Liver (tissue), 9 donors: ENCODE results near the gene CTDSP2. TPM values are rescaled to one million over a fixed set of nuclear protein-coding genes. Genes with fewer than 3 reads are reported as not detected.

Experiments used
- DNase-seq: peaks from one replicate; pipeline ENCODE4 v3.0.0-alpha.2; 2017; ENCODE audit warnings: low spot score
- H3K27ac ChIP-seq, 2 donors: one replicate each; pipeline ENCODE4 v1.7.0; 2013; ENCODE audit warnings: inconsistent platforms in 2 of 2, low read length in 2 of 2, control low read depth in 1 of 2, low read depth in 1 of 2, mild to moderate bottlenecking in 1 of 2
- H3K27me3 ChIP-seq, 4 donors: one replicate each; pipeline versions ENCODE4 v1.6.1 to v1.7.0; 2013; ENCODE audit warnings: low read length in 3 of 4, inconsistent platforms in 1 of 4, mild to moderate bottlenecking in 1 of 4, moderate library complexity in 1 of 4; ENCODE audit not compliant: control insufficient read depth in 4 of 4, insufficient read depth in 4 of 4
- H3K36me3 ChIP-seq, 4 donors: one replicate each; pipeline versions ENCODE4 v1.6.1 to v1.7.0; 2013; ENCODE audit warnings: low read length in 3 of 4, mild to moderate bottlenecking in 3 of 4, low read depth in 1 of 4, moderate library complexity in 1 of 4; ENCODE audit not compliant: control insufficient read depth in 4 of 4, insufficient read depth in 3 of 4
- H3K4me1 ChIP-seq, 4 donors: one replicate each; pipeline versions ENCODE4 v1.6.1 to v1.7.0; 2013; ENCODE audit warnings: low read length in 3 of 4, mild to moderate bottlenecking in 3 of 4, moderate library complexity in 1 of 4; ENCODE audit not compliant: control insufficient read depth in 4 of 4, insufficient read depth in 4 of 4
- H3K4me3 ChIP-seq, 3 donors: one replicate each; pipeline versions ENCODE4 v1.6.1 to v1.7.0; 2013; ENCODE audit warnings: low read length in 3 of 3, control low read depth in 1 of 3, low read depth in 1 of 3, mild to moderate bottlenecking in 1 of 3
- H3K9ac ChIP-seq, 2 donors: one replicate each; pipeline ENCODE4 v1.7.0; 2013; ENCODE audit warnings: low read length in 2 of 2, mild to moderate bottlenecking in 2 of 2, moderate library complexity in 2 of 2, control low read depth in 1 of 2, low read depth in 1 of 2
- H3K9me3 ChIP-seq, 4 donors: one replicate each; pipeline versions ENCODE4 v1.6.1 to v1.7.0; 2013; ENCODE audit warnings: low read length in 3 of 4; ENCODE audit not compliant: control insufficient read depth in 4 of 4
- EGR1 ChIP-seq, 2 donors: IDR thresholded peaks; 2 replicates each; pipeline ENCODE4 v1.6.1; 2016 to 2018; ENCODE audit warnings: antibody characterized with exemption in 2 of 2, low read depth in 2 of 2
- FOXA1 ChIP-seq: IDR thresholded peaks from 2 replicates; pipeline ENCODE4 v1.6.1; 2016; ENCODE audit warnings: antibody characterized with exemption
- GABPA ChIP-seq, 2 donors: IDR thresholded peaks in 1 of 2; conservative IDR thresholded peaks in 1 of 2; 2 replicates each; pipeline ENCODE4 v1.6.1; 2016; ENCODE audit warnings: antibody characterized with exemption in 2 of 2, mild to moderate bottlenecking in 1 of 2, moderate library complexity in 1 of 2
- HNF4A ChIP-seq, 2 donors: conservative IDR thresholded peaks; 2 replicates each; pipeline ENCODE4 v1.6.1; 2016; ENCODE audit warnings: antibody characterized with exemption in 2 of 2, mild to moderate bottlenecking in 2 of 2
- JUND ChIP-seq, 2 donors: IDR thresholded peaks; 2 replicates each; pipeline ENCODE4 v1.6.1; 2016; ENCODE audit warnings: antibody characterized with exemption in 2 of 2
- MAX ChIP-seq: IDR thresholded peaks from 2 replicates; pipeline ENCODE4 v1.6.1; 2016; ENCODE audit warnings: antibody characterized with exemption
- NR2F2 ChIP-seq: IDR thresholded peaks from 2 replicates; pipeline ENCODE4 v1.6.1; 2016; ENCODE audit warnings: antibody characterized with exemption
- RAD21 ChIP-seq, 2 donors: IDR thresholded peaks; 2 replicates each; pipeline ENCODE4 v1.6.1; 2016; ENCODE audit warnings: antibody characterized with exemption in 2 of 2, mild to moderate bottlenecking in 2 of 2
- RXRA ChIP-seq, 2 donors: IDR thresholded peaks; 2 replicates each; pipeline ENCODE4 v1.6.1; 2017 to 2018; ENCODE audit warnings: antibody characterized with exemption in 2 of 2, mild to moderate bottlenecking in 1 of 2
- SP1 ChIP-seq: IDR thresholded peaks from 2 replicates; pipeline ENCODE4 v1.6.1; 2018; ENCODE audit warnings: antibody characterized with exemption, mild to moderate bottlenecking
- YY1 ChIP-seq: IDR thresholded peaks from 2 replicates; pipeline ENCODE4 v1.6.1; 2016; ENCODE audit warnings: antibody characterized with exemption, mild to moderate bottlenecking
- ZBTB33 ChIP-seq: IDR thresholded peaks from 2 replicates; pipeline ENCODE4 v1.6.1; 2016; ENCODE audit warnings: antibody characterized with exemption
- WGBS: extraction: QIAGEN DNeasy Blood & Tissue Kit; methylation state at CpG from one replicate; pipeline ENCODE4 v1.1.7; 2013; 5-methylcytosine and 5-hydroxymethylcytosine counted together
- polyA plus RNA-seq, 2 donors: library from polyadenylated mRNA; stranded (reverse) in 1 of 2; unstranded in 1 of 2; fragments of 200-250 nt in 1 of 2; fragments of >200 nt in 1 of 2; fragmentation: Nextera tagmentation in 1 of 2; extraction: Ambion mirVana in 1 of 2; gene quantifications; one replicate each; pipeline versions ENCODE4 v1.2.1 to v1.2.3, GENCODE V29; 2013 to 2015
- total RNA-seq, 2 donors: library from RNA; depleted of rRNA; stranded (reverse); fragments of >200 nt; gene quantifications; one replicate each; pipeline ENCODE4 v1.2.3, GENCODE V29; 2014
- TF ChIP-seq, protein P1 (sequence below): IDR thresholded peaks from 2 replicates; pipeline ENCODE4 v1.6.1; 2016; ENCODE audit warnings: antibody characterized with exemption
- TF ChIP-seq, protein P2 (sequence below): IDR thresholded peaks from 2 replicates; pipeline ENCODE4 v1.6.1; 2016; ENCODE audit warnings: antibody characterized with exemption, mild to moderate bottlenecking
- TF ChIP-seq, protein P3 (sequence below): fragments of 150-350 bp; IDR thresholded peaks from 2 replicates; pipeline ENCODE4 v1.5.1; 2017; ENCODE audit warnings: improper control_type of control experiment, low read depth, low read length; ENCODE audit not compliant: missing input control
- donor health status: healthy.
- donor health status: healthy.
- donor health status: healthy.
- donor health status: healthy.
- donor health status: healthy.

The CTDSP2 gene
- total and polyA plus RNA-seq, 4 donors = 20.1 to 60.9 (median 43.7) TPM

DNA sequence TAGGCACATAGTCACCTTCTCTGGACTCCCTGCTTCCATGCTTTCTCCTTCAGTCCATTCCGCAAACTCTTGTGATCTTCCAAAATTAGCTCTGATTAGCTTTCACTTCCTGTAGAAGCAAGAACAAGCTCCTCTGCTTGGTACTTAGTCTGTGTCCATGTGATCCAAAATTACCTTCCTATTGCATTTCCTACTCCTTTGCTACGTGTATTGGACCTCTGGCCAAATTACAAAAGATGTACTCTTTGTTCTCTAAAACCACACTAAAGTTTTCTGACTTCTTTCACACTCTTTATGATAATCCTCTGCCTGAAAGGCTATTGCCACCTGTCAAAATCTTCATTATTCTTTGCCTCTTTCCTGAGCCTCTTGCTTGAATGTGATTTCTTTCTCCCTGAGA is 64.7 kb downstream of the CTDSP2 start:
- Histone ChIP-seq H3K9ac (no peak overlapping the region), H3K27me3 (no peaks in the 10 kb centered on the region), H3K4me1 (peaks cover 0 to 19% (median 15%) of the 10 kb centered on the region in 4 donors), H3K9me3 (no peaks in the 10 kb centered on the region), H3K4me3 (no peak overlapping the region), H3K36me3 (peaks cover 2 to 13% (median 12%) of the 10 kb centered on the region in 4 donors), H3K27ac (no peak overlapping the region)
- 73% methylated on average over 2 of the region's 2 CpGs for WGBS
- no peak for DNase-seq
- TF ChIP-seq MAX = no peak
- no peak for TF ChIP-seq JUND (IDR thresholded peaks at IDR 0.05)
- no peak for TF ChIP-seq ZBTB33
- TF ChIP-seq SP1 = no peak
- no peak for TF ChIP-seq FOXA1
- TF ChIP-seq, protein P1, sequence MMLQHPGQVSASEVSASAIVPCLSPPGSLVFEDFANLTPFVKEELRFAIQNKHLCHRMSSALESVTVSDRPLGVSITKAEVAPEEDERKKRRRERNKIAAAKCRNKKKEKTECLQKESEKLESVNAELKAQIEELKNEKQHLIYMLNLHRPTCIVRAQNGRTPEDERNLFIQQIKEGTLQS = no peak
- TF ChIP-seq NR2F2 = no peak
- TF ChIP-seq, protein P2, sequence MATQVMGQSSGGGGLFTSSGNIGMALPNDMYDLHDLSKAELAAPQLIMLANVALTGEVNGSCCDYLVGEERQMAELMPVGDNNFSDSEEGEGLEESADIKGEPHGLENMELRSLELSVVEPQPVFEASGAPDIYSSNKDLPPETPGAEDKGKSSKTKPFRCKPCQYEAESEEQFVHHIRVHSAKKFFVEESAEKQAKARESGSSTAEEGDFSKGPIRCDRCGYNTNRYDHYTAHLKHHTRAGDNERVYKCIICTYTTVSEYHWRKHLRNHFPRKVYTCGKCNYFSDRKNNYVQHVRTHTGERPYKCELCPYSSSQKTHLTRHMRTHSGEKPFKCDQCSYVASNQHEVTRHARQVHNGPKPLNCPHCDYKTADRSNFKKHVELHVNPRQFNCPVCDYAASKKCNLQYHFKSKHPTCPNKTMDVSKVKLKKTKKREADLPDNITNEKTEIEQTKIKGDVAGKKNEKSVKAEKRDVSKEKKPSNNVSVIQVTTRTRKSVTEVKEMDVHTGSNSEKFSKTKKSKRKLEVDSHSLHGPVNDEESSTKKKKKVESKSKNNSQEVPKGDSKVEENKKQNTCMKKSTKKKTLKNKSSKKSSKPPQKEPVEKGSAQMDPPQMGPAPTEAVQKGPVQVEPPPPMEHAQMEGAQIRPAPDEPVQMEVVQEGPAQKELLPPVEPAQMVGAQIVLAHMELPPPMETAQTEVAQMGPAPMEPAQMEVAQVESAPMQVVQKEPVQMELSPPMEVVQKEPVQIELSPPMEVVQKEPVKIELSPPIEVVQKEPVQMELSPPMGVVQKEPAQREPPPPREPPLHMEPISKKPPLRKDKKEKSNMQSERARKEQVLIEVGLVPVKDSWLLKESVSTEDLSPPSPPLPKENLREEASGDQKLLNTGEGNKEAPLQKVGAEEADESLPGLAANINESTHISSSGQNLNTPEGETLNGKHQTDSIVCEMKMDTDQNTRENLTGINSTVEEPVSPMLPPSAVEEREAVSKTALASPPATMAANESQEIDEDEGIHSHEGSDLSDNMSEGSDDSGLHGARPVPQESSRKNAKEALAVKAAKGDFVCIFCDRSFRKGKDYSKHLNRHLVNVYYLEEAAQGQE = no peak
- no peak for TF ChIP-seq HNF4A (conservative IDR thresholded peaks at IDR 0.05)
- no peak for TF ChIP-seq YY1

- Histone ChIP-seq H3K4me3 (no peak overlapping the region), H3K27me3 (no peaks in the 10 kb centered on the region), H3K9me3 (no peaks in the 10 kb centered on the region), H3K36me3 (peaks cover 1 to 9% (median 6%) of the 10 kb centered on the region in 4 donors), H3K4me1 (peaks cover 0 to 19% (median 15%) of the 10 kb centered on the region in 4 donors), H3K27ac (no peak overlapping the region), H3K9ac (no peak overlapping the region)
- WGBS = 92% methylated on average over 3 of the region's 3 CpGs
- DNase-seq = no peak
- no peak for TF ChIP-seq GABPA (IDR thresholded peaks at IDR 0.05 in 1 of 2, conservative IDR thresholded peaks at IDR 0.05 in 1 of 2)
- TF ChIP-seq, protein P3, sequence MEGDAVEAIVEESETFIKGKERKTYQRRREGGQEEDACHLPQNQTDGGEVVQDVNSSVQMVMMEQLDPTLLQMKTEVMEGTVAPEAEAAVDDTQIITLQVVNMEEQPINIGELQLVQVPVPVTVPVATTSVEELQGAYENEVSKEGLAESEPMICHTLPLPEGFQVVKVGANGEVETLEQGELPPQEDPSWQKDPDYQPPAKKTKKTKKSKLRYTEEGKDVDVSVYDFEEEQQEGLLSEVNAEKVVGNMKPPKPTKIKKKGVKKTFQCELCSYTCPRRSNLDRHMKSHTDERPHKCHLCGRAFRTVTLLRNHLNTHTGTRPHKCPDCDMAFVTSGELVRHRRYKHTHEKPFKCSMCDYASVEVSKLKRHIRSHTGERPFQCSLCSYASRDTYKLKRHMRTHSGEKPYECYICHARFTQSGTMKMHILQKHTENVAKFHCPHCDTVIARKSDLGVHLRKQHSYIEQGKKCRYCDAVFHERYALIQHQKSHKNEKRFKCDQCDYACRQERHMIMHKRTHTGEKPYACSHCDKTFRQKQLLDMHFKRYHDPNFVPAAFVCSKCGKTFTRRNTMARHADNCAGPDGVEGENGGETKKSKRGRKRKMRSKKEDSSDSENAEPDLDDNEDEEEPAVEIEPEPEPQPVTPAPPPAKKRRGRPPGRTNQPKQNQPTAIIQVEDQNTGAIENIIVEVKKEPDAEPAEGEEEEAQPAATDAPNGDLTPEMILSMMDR = no peak
- no peak for TF ChIP-seq RXRA (IDR thresholded peaks at IDR 0.05)
- no peak for TF ChIP-seq EGR1 (IDR thresholded peaks at IDR 0.05; ENCODE audit: low read depth in 2 of 2)
- no peak for TF ChIP-seq YY1
- no peak for TF ChIP-seq NR2F2
- no peak for TF ChIP-seq FOXA1
- TF ChIP-seq JUND (IDR thresholded peaks at IDR 0.05) = no peak
- TF ChIP-seq SP1 = no peak
- no peak for TF ChIP-seq RAD21 (IDR thresholded peaks at IDR 0.05)
These were observed 65.3 kb downstream of the CTDSP2 start for GRCh38 chr12:57781244-57781643.
